H9 (cell line): ENCODE data around the gene TENM4. TPM values are rescaled to one million over a fixed set of nuclear protein-coding genes. Genes with fewer than 3 reads are reported as not detected.

Experiments
- DNase-seq: peaks from one replicate; pipeline ENCODE4 v3.0.0-alpha.2; 2017
- H2AFZ ChIP-seq: one replicate; pipeline ENCODE4 v1.6.1; 2013; ENCODE audit warnings: mild to moderate bottlenecking, low read length, control low read depth, moderate library complexity
- H2AK5ac ChIP-seq: 2 replicates; pipeline ENCODE4 v1.6.1; 2013; ENCODE audit warnings: low read length, control low read depth, mixed read lengths; ENCODE audit not compliant: insufficient read length
- H2BK120ac ChIP-seq: one replicate; pipeline ENCODE4 v1.6.1; 2013; ENCODE audit warnings: low read depth, mild to moderate bottlenecking, low read length, control low read depth, inconsistent platforms; ENCODE audit not compliant: poor library complexity, severe bottlenecking
- H2BK12ac ChIP-seq: 2 replicates; pipeline ENCODE4 v1.6.1; 2013; ENCODE audit warnings: low read length, control low read depth, mixed read lengths, low read depth; ENCODE audit not compliant: insufficient read length
- H2BK15ac ChIP-seq: 2 replicates; pipeline ENCODE4 v1.6.1; 2013; ENCODE audit warnings: low read depth, low read length, control low read depth
- H2BK20ac ChIP-seq: one replicate; pipeline ENCODE4 v1.6.1; 2013; ENCODE audit warnings: low read depth, mild to moderate bottlenecking, low read length, control low read depth, inconsistent platforms; ENCODE audit not compliant: poor library complexity, severe bottlenecking
- H2BK5ac ChIP-seq: 2 replicates; pipeline ENCODE4 v1.6.1; 2013; ENCODE audit warnings: low read length, control low read depth, mixed read lengths; ENCODE audit not compliant: insufficient read length
- H3K14ac ChIP-seq: 2 replicates; pipeline ENCODE4 v1.6.1; 2013; ENCODE audit warnings: low read length, control low read depth; ENCODE audit not compliant: insufficient read depth
- H3K18ac ChIP-seq: 2 replicates; pipeline ENCODE4 v1.6.1; 2013; ENCODE audit warnings: low read depth, mild to moderate bottlenecking, mixed read lengths, low read length, control low read depth; ENCODE audit not compliant: insufficient read length
- H3K23ac ChIP-seq: 2 replicates; pipeline ENCODE4 v1.6.1; 2013; ENCODE audit warnings: low read length, control low read depth, mixed read lengths, low read depth; ENCODE audit not compliant: insufficient read length
- H3K23me2 ChIP-seq: 2 replicates; pipeline ENCODE4 v1.6.1; 2013; ENCODE audit warnings: low read depth, mild to moderate bottlenecking, mixed read lengths, low read length, control low read depth; ENCODE audit not compliant: insufficient read length, poor library complexity, severe bottlenecking
- H3K27ac ChIP-seq: 2 replicates; pipeline ENCODE4 v1.5.1; 2013; ENCODE audit warnings: low read length, control low read depth, mixed read lengths, low read depth; ENCODE audit not compliant: insufficient read length
- H3K27me3 ChIP-seq: 2 replicates; pipeline ENCODE4 v1.6.1; 2013; ENCODE audit warnings: low read length, control low read depth, inconsistent platforms; ENCODE audit not compliant: insufficient read depth
- H3K4ac ChIP-seq: 2 replicates; pipeline ENCODE4 v1.6.1; 2013; ENCODE audit warnings: low read depth, mild to moderate bottlenecking, control low read depth, inconsistent platforms, low read length, moderate library complexity
- H3K4me1 ChIP-seq: 2 replicates; pipeline ENCODE4 v1.6.1; 2013; ENCODE audit warnings: low read length, control low read depth, inconsistent platforms; ENCODE audit not compliant: insufficient read depth
- H3K4me2 ChIP-seq: 2 replicates; pipeline ENCODE4 v1.6.1; 2013; ENCODE audit warnings: low read length, control low read depth, mixed read lengths; ENCODE audit not compliant: insufficient read length, insufficient read depth
- H3K56ac ChIP-seq: 2 replicates; pipeline ENCODE4 v1.6.1; 2013; ENCODE audit warnings: low read depth, mild to moderate bottlenecking, mixed read lengths, low read length, control low read depth; ENCODE audit not compliant: insufficient read length
- H3K79me1 ChIP-seq: 2 replicates; pipeline ENCODE4 v1.6.1; 2013; ENCODE audit warnings: low read depth, mild to moderate bottlenecking, moderate library complexity, low read length, control low read depth, inconsistent platforms; ENCODE audit not compliant: insufficient read depth, poor library complexity, severe bottlenecking
- H3K79me2 ChIP-seq: 2 replicates; pipeline ENCODE4 v1.6.1; 2013; ENCODE audit warnings: low read length, control low read depth, inconsistent platforms; ENCODE audit not compliant: insufficient read depth
- H3K9ac ChIP-seq: 2 replicates; pipeline ENCODE4 v1.6.1; 2013; ENCODE audit warnings: low read length, control low read depth, mixed read lengths; ENCODE audit not compliant: insufficient read length; ENCODE audit errors: extremely low read depth
- H3K9me3 ChIP-seq: one replicate; pipeline ENCODE4 v1.6.1; 2013; ENCODE audit warnings: low read depth, low read length, inconsistent platforms; ENCODE audit not compliant: control insufficient read depth
- H3T11ph ChIP-seq: one replicate; pipeline ENCODE4 v1.6.1; 2013; ENCODE audit warnings: mild to moderate bottlenecking, low read length, control low read depth, inconsistent platforms
- H4K20me1 ChIP-seq: one replicate; pipeline ENCODE4 v1.6.1; 2013; ENCODE audit not compliant: control insufficient read depth, insufficient read length, insufficient read depth
- H4K5ac ChIP-seq: 2 replicates; pipeline ENCODE4 v1.6.1; 2013; ENCODE audit warnings: low read depth, mild to moderate bottlenecking, mixed read lengths, low read length, control low read depth; ENCODE audit not compliant: insufficient read length
- H4K8ac ChIP-seq: replicated peaks from 2 replicates; pipeline ENCODE4 v1.6.1; 2013; ENCODE audit warnings: low read length, control low read depth, mixed read lengths, low read depth; ENCODE audit not compliant: insufficient read length
- H4K91ac ChIP-seq: 2 replicates; pipeline ENCODE4 v1.6.1; 2013; ENCODE audit warnings: low read depth, mild to moderate bottlenecking, moderate library complexity, mixed read lengths, low read length, control low read depth; ENCODE audit not compliant: insufficient read length
- H3K27ac Mint-ChIP-seq, 3 experiments: 2 replicates in 2 of 3; 3 replicates in 1 of 3; pipeline ENCODE4 v1.8.0; 2020 to 2021; ENCODE audit warnings: mixed read lengths in 3 of 3, mild to moderate bottlenecking in 1 of 3, moderate library complexity in 1 of 3
- H3K27me3 Mint-ChIP-seq: 2 replicates; pipeline ENCODE4 v1.8.0; 2021; ENCODE audit warnings: low read depth, mild to moderate bottlenecking, moderate library complexity, mixed read lengths
- H3K36me3 Mint-ChIP-seq, 3 experiments: 2 replicates in 2 of 3; 3 replicates in 1 of 3; pipeline ENCODE4 v1.8.0; 2020 to 2021; ENCODE audit warnings: low read depth in 3 of 3, mixed read lengths in 3 of 3; ENCODE audit not compliant: insufficient read depth in 1 of 3
- H3K4me1 Mint-ChIP-seq, 2 experiments: 2 replicates each; pipeline ENCODE4 v1.8.0; 2020; ENCODE audit warnings: mixed read lengths in 2 of 2
- H3K4me3 Mint-ChIP-seq, 2 experiments: 2 replicates in 1 of 2; 3 replicates in 1 of 2; pipeline ENCODE4 v1.8.0; 2020 to 2021; ENCODE audit warnings: mild to moderate bottlenecking in 2 of 2, mixed read lengths in 2 of 2, moderate library complexity in 1 of 2
- H3K9me3 Mint-ChIP-seq, 2 experiments: 2 replicates in 1 of 2; 3 replicates in 1 of 2; pipeline ENCODE4 v1.8.0; 2020; ENCODE audit warnings: mild to moderate bottlenecking in 2 of 2, mixed read lengths in 2 of 2, moderate library complexity in 1 of 2
- WGBS: extraction: QIAGEN DNeasy Blood & Tissue Kit; methylation state at CpG from one replicate; pipeline ENCODE4 v1.1.7; 2013; ENCODE audit warnings: missing lambda C conversion rate, low lambda C conversion rate, mixed read lengths; ENCODE audit not compliant: insufficient read length; ENCODE audit errors: extremely low coverage; 5-methylcytosine and 5-hydroxymethylcytosine counted together
- total RNA-seq: library from RNA; stranded (reverse); gene quantifications from 2 replicates; pipeline ENCODE4 v1.2.1, GENCODE V29; 2021
- TF ChIP-seq, protein P1 (sequence below): fragments of 200-600 bp; sonication (generic); conservative IDR thresholded peaks from 3 replicates; pipeline ENCODE4 v1.8.0; 2021; ENCODE audit warnings: antibody characterized with exemption, mild to moderate bottlenecking

Gene TENM4
- total RNA-seq, 1 experiment from 2014 or later: 4.6 TPM

GRCh38 chr11:79070518-79070917 lies 370.3 kb downstream of the TENM4 start:
- Histone ChIP-seq H2AK5ac (no peak overlapping the region), H2BK15ac (no peak overlapping the region), H3K14ac (no peak overlapping the region), H3T11ph (no peak overlapping the region), H2BK12ac (no peak overlapping the region), H3K23me2 (no peaks in the 10 kb centered on the region), H3K4me2 (no peak overlapping the region), H3K56ac (no peak overlapping the region), H4K5ac (no peak overlapping the region), H3K27ac (no peak overlapping the region), H4K91ac (no peak overlapping the region), H3K9me3 (no peaks in the 10 kb centered on the region), H3K9ac (no peak overlapping the region), H3K79me1 (no peaks in the 10 kb centered on the region), H3K4ac (no peak overlapping the region), H3K23ac (no peak overlapping the region), H3K4me1 (no peaks in the 10 kb centered on the region; the same call in 1 of the 2 replicates), H4K20me1 (no peaks in the 10 kb centered on the region), H3K79me2 (no peaks in the 10 kb centered on the region), H2BK120ac (no peak overlapping the region), H4K8ac (no peak overlapping the region), H2AFZ (no peak overlapping the region), H3K27me3 (no peaks in the 10 kb centered on the region), H3K18ac (no peak overlapping the region), H2BK20ac (no peak overlapping the region), H2BK5ac (no peak overlapping the region)
- Mint-ChIP-seq H3K27ac (no peak overlapping the region), H3K4me1 (peaks cover 23 to 36% of the 10 kb centered on the region in 2 experiments), H3K36me3 (peaks cover 0 to 3% (median 0%) of the 10 kb centered on the region in 3 experiments; a peak in 3 of 7 replicates), H3K4me3 (no peak overlapping the region), H3K9me3 (no peaks in the 10 kb centered on the region), H3K27me3 (peaks cover 8% of the 10 kb centered on the region)
- TF ChIP-seq, protein P1, sequence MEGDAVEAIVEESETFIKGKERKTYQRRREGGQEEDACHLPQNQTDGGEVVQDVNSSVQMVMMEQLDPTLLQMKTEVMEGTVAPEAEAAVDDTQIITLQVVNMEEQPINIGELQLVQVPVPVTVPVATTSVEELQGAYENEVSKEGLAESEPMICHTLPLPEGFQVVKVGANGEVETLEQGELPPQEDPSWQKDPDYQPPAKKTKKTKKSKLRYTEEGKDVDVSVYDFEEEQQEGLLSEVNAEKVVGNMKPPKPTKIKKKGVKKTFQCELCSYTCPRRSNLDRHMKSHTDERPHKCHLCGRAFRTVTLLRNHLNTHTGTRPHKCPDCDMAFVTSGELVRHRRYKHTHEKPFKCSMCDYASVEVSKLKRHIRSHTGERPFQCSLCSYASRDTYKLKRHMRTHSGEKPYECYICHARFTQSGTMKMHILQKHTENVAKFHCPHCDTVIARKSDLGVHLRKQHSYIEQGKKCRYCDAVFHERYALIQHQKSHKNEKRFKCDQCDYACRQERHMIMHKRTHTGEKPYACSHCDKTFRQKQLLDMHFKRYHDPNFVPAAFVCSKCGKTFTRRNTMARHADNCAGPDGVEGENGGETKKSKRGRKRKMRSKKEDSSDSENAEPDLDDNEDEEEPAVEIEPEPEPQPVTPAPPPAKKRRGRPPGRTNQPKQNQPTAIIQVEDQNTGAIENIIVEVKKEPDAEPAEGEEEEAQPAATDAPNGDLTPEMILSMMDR: no peak
- DNase-seq: no peak
- WGBS: no CpG with 5 or more reads among the region's 4 CpGs
